Body of pancreas (tissue), 4 donors: Measurements from ENCODE around the gene PDLIM5. TPM values are rescaled to one million over a fixed set of nuclear protein-coding genes. Genes with fewer than 3 reads are reported as not detected.

ENCODE experiments used
- ATAC-seq: fragments of 150-250 bp; one replicate; pipeline ENCODE4 v1.9.1; 2016
- DNase-seq, 4 donors: peaks; one replicate each; pipeline ENCODE4 v3.0.0-alpha.2; 2019
- H3K27ac ChIP-seq, 4 donors: fragments of 200-600 bp; sonication (generic); 1 replicate in 3 of 4; 2 replicates in 1 of 4; pipeline versions ENCODE4 v1.5.1 to v1.6.1; 2016 to 2019; ENCODE audit warnings: mild to moderate bottlenecking in 1 of 4, mixed read lengths in 1 of 4, moderate library complexity in 1 of 4
- H3K27me3 ChIP-seq, 2 donors: fragments of 200-600 bp; sonication (generic); one replicate each; pipeline ENCODE4 v1.6.0; 2016; ENCODE audit warnings: mild to moderate bottlenecking in 1 of 2
- H3K36me3 ChIP-seq, 2 donors: fragments of 200-600 bp; sonication (generic); replicated peaks in 1 of 2; 2 replicates each; pipeline ENCODE4 v1.5.1; 2016; ENCODE audit warnings: low read depth in 2 of 2; ENCODE audit not compliant: insufficient read depth in 1 of 2
- H3K4me1 ChIP-seq: fragments of 200-600 bp; sonication (generic); one replicate; pipeline ENCODE4 v1.6.0; 2016
- H3K4me3 ChIP-seq, 2 donors: fragments of 200-600 bp; sonication (generic); 1 replicate in 1 of 2; 2 replicates in 1 of 2; pipeline ENCODE4 v1.5.1; 2016 to 2019
- H3K9me3 ChIP-seq, 3 donors: fragments of 200-600 bp; sonication (generic); 1 replicate in 2 of 3; 2 replicates in 1 of 3; pipeline ENCODE4 v1.5.1; 2016
- POLR2A ChIP-seq, 3 donors: fragments of 450-650 bp; IDR thresholded peaks; one replicate each; pipeline ENCODE4 v1.6.1; 2016; ENCODE audit warnings: antibody characterized with exemption in 3 of 3, mild to moderate bottlenecking in 2 of 3
- WGBS, 2 donors: methylation state at CpG; one replicate each; pipeline ENCODE4 v1.1.5; 2017; 5-methylcytosine and 5-hydroxymethylcytosine counted together
- intact Hi-C: fragments of 100-400 bp; cut with DNase I; formaldehyde crosslinking; loops from one replicate; pipeline ENCODE4 v1.15.1; 2023
- total RNA-seq, 2 donors: library from RNA; depleted of rRNA; stranded (reverse); fragments of >200 nt; gene quantifications; one replicate each; pipeline ENCODE4 v1.1.0, GENCODE V29; 2016
- TF ChIP-seq, protein P1 (sequence below), 7 experiments: fragments of 450-650 bp in 4 of 7; fragments of 200-600 bp in 3 of 7; sonication (generic) in 3 of 7; IDR thresholded peaks; one replicate each; pipeline ENCODE4 v1.5.1; 2016 to 2019; ENCODE audit warnings: antibody characterized with exemption in 7 of 7

The PDLIM5 gene
- total RNA-seq, 2 donors from 2014 or later: 44.2 to 70.3 TPM

GRCh38 chr4:94673961-94674360, 222.2 kb downstream of the PDLIM5 start:
- TF ChIP-seq, protein P1, sequence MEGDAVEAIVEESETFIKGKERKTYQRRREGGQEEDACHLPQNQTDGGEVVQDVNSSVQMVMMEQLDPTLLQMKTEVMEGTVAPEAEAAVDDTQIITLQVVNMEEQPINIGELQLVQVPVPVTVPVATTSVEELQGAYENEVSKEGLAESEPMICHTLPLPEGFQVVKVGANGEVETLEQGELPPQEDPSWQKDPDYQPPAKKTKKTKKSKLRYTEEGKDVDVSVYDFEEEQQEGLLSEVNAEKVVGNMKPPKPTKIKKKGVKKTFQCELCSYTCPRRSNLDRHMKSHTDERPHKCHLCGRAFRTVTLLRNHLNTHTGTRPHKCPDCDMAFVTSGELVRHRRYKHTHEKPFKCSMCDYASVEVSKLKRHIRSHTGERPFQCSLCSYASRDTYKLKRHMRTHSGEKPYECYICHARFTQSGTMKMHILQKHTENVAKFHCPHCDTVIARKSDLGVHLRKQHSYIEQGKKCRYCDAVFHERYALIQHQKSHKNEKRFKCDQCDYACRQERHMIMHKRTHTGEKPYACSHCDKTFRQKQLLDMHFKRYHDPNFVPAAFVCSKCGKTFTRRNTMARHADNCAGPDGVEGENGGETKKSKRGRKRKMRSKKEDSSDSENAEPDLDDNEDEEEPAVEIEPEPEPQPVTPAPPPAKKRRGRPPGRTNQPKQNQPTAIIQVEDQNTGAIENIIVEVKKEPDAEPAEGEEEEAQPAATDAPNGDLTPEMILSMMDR (IDR thresholded peaks at IDR 0.05): no peak
- no peak for TF ChIP-seq POLR2A (IDR thresholded peaks at IDR 0.05)
- H3K9me3 ChIP-seq: no peaks in the 10 kb centered on the region
- intact Hi-C loops: no loop called here
- DNase-seq (no peak), ATAC-seq (no peak)
- WGBS, 2 donors: 65 to 73% methylated on average over 2 of the region's 2 CpGs
- H3K27me3 ChIP-seq: no peaks in the 10 kb centered on the region
- H3K4me3 ChIP-seq: no peak overlapping the region
- no peaks in the 10 kb centered on the region for H3K36me3 ChIP-seq
- H3K27ac ChIP-seq: no peak overlapping the region
- peaks cover 23% of the 10 kb centered on the region for H3K4me1 ChIP-seq

DNA sequence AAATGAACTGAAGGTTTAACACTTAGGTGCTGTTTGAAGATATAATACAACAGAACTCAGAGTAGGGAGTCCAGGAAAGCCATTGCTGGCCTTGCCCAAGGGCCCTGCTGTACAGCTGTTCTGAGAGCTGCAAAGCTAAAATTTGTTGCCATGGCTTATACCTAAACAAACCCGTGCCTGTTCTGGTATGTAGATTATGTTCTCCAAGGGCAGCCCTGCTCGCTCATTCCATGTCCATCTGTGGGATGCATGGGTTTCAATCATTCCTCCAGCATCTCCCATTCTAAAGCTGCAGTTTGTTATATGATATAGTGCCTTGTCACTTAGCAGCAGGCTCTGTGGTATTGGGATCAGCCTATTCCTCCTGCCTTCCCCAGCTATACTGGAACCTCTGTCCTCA, 225.2 kb downstream of the PDLIM5 start:
- TF ChIP-seq, protein P1 (IDR thresholded peaks at IDR 0.05): no peak
- no peak for TF ChIP-seq POLR2A (IDR thresholded peaks at IDR 0.05)
- no peaks in the 10 kb centered on the region for H3K36me3 ChIP-seq
- intact Hi-C loops: no loop called here
- no peaks in the 10 kb centered on the region for H3K9me3 ChIP-seq
- no peak overlapping the region for H3K27ac ChIP-seq
- H3K27me3 ChIP-seq: no peaks in the 10 kb centered on the region
- ATAC-seq (no peak), DNase-seq (no peak)
- WGBS, 2 donors: 42 to 68% methylated on average over 2 of the region's 2 CpGs
- no peaks in the 10 kb centered on the region for H3K4me1 ChIP-seq
- H3K4me3 ChIP-seq: no peak overlapping the region

DNA sequence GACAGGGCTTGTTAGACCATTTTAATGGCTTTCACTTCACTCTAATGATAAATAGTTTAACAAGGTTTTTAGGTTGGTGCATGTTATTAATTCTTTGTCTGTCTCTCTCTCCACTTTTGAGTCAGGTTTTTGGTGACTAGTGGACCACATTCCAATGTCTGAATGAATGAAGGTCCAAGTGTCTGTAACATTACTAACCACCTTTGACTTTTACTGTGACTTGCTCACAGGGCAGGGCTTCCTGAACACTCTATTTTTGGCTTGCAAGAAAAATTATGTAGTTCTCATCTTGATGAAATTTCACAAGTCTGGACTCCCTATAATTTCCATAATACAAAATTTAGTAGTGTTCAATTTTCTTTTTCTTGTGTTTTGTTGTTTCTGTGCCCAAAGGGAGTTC, 227.2 kb downstream of the PDLIM5 start:
- no peak overlapping the region for H3K4me3 ChIP-seq
- no peak for ATAC-seq
- no peaks in the 10 kb centered on the region for H3K27me3 ChIP-seq
- no peak for TF ChIP-seq POLR2A (IDR thresholded peaks at IDR 0.05)
- TF ChIP-seq, protein P1 (IDR thresholded peaks at IDR 0.05): no peak
- no peak overlapping the region for H3K27ac ChIP-seq
- no peaks in the 10 kb centered on the region for H3K9me3 ChIP-seq
- no peak for DNase-seq
- H3K4me1 ChIP-seq: no peaks in the 10 kb centered on the region
- no peaks in the 10 kb centered on the region for H3K36me3 ChIP-seq
- intact Hi-C loops: no loop called here

DNA sequence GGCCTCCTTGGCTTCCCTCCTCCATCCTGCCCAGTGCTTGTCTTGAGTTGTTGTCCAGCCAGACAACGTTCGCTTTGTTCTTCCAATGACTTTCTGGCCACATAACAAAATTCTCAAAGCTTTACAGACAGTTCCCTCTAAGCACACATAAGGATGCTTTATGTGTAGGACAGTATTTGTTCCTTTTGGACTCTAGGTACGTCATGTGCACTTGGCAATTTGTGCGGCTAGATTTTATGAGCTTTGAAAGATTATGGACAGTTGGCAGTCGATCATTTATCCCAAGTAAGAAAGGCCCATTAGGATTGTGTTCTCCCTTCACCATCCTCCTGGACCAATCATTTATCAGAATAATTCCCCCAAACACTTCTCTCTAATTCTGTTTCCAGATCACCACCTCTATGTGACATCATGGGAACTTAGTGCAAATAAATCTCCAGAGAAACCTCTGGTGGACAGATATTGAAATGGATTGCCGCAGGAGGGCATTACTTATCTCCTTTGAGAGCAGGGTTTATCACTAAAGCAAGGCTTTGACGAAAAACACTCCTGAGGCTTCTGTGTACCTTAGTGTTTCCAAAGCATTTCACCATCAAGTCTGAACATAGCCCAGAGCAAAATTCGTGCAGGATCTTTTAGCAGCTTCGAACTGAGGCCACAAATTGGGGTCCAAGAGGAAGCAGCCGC, 228.6 kb downstream of the PDLIM5 start:
- DNase-seq: no peak
- TF ChIP-seq, protein P1 (IDR thresholded peaks at IDR 0.05): no peak
- TF ChIP-seq POLR2A (IDR thresholded peaks at IDR 0.05): no peak
- no peaks in the 10 kb centered on the region for H3K9me3 ChIP-seq
- intact Hi-C loops: no loop called here
- no peak overlapping the region for H3K4me3 ChIP-seq
- WGBS, 2 donors: 68 to 76% methylated on average over 10 of the region's 10 CpGs
- no peaks in the 10 kb centered on the region for H3K27me3 ChIP-seq
- ATAC-seq: no peak
- no peak overlapping the region for H3K27ac ChIP-seq
- H3K36me3 ChIP-seq: no peaks in the 10 kb centered on the region
- H3K4me1 ChIP-seq: no peaks in the 10 kb centered on the region

DNA sequence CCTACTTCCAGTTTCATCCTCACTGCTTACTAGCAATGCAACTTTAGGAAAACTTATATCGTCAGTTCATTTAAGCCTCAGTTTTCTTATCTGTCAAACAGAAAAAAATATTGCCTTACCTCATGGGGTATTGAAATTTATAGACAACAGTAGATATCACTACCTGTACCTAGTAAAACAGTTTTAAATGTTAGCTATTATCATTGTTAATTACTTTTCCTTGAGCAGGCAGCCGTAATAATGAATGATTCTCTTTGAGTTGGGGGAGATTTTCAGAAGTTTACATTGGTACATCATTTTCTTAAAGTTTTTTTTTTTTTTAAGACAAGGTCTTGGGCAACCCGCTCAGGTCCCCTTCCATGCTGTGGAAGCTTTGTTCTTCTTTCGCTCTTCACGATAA, 234.3 kb downstream of the PDLIM5 start:
- Histone ChIP-seq H3K9me3 (no peaks in the 10 kb centered on the region), H3K4me3 (no peak overlapping the region), H3K27ac (no peak overlapping the region), H3K4me1 (no peaks in the 10 kb centered on the region), H3K36me3 (no peaks in the 10 kb centered on the region), H3K27me3 (no peaks in the 10 kb centered on the region)
- no peak for TF ChIP-seq POLR2A (IDR thresholded peaks at IDR 0.05)
- TF ChIP-seq, protein P1 (IDR thresholded peaks at IDR 0.05): no peak
- DNase-seq (no peak), ATAC-seq (no peak)
- 91 to 95% methylated on average over 5 of the region's 5 CpGs for WGBS, 2 donors
- intact Hi-C loops: no loop called here
